GM10266 (cell line): ENCODE results near the gene VAMP8.
"Not testable (repeated sequence)": the region's sequence is repeated elsewhere in the genome, so short reads cannot be mapped to it uniquely, and the experiment has no call there.

ENCODE experiments used
- DNase-seq: peaks from one replicate; pipeline ENCODE4 v3.0.0; 2012; ENCODE audit errors: extremely low spot score
- TF ChIP-seq, protein P1 (sequence below): IDR thresholded peaks from 2 replicates; pipeline ENCODE4 v1.5.1; 2012; ENCODE audit warnings: mild to moderate bottlenecking, low read depth; ENCODE audit not compliant: control insufficient read depth, insufficient read depth; ENCODE audit errors: missing control alignments

Gene VAMP8

GRCh38 chr2:85541753-85542457 is 35.5 kb upstream of the VAMP8 start:
- TF ChIP-seq, protein P1, sequence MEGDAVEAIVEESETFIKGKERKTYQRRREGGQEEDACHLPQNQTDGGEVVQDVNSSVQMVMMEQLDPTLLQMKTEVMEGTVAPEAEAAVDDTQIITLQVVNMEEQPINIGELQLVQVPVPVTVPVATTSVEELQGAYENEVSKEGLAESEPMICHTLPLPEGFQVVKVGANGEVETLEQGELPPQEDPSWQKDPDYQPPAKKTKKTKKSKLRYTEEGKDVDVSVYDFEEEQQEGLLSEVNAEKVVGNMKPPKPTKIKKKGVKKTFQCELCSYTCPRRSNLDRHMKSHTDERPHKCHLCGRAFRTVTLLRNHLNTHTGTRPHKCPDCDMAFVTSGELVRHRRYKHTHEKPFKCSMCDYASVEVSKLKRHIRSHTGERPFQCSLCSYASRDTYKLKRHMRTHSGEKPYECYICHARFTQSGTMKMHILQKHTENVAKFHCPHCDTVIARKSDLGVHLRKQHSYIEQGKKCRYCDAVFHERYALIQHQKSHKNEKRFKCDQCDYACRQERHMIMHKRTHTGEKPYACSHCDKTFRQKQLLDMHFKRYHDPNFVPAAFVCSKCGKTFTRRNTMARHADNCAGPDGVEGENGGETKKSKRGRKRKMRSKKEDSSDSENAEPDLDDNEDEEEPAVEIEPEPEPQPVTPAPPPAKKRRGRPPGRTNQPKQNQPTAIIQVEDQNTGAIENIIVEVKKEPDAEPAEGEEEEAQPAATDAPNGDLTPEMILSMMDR = no peak

DNA sequence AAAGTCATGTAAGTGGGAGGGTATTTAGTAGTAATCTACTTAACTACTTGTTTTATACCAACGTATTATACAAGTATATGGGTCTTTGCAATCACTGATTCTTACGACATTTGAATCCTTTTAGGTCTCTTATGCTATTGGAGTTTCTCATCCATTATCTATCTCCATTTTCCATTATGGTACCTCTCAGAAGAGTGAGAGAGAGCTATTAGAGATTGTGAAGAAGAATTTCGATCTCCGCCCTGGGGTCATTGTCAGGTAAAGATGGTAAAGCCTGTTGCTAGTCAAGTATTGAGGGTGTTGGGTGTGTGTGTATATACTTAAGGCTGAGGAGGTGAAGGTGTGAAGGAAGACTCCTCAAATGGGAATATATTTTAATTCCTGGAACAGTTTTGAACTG is 34.6 kb upstream of the VAMP8 start:
- DNase-seq = no peak

More at GRCh38 chr2:85541753-85542457, 35.5 kb upstream of the VAMP8 start:
- DNase-seq = no peak

GRCh38 chr2:85544254-85544691 is 33.1 kb upstream of the VAMP8 start:
- DNase-seq = not testable (repeated sequence)

More for the DNA sequence above, 34.6 kb upstream of the VAMP8 start:
- TF ChIP-seq, protein P1 = no peak

DNA sequence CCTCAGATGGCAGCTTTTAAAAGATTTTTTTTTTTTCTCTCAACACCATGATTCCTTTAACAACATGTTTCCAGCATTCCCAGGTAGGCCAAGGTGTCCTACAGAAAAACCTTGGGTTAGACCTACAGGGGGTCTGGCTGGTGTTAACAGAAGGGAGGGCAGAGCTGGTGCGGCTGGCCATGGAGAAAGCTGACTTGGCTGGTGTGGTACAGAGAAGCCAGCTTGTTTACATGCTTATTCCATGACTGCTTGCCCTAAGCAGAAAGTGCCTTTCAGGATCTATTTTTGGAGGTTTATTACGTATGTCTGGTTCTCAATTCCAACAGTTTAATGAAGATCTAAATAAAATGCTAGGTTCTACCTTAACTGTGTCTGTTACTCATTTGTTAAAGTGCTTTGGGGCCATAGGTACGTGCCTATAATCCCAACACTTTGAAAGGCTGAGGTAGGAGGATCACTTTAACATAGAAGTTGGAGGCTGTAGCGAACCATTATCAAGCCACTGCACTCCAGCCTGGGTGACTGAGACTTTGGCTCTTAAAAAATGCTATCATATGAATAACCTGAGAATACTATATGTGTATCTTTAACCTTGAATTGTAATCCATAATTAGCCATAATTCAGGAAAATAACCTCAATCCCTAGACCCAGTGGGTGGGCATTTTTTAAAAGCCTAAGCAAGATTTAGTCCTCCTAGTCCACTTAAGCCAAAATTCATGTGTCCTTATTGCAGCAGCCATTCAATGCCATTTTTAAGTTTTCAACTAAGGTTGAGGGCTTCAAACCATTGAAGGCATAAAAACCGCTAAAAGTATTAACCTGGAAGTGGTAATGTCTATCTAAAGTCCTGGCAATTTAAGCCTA is 32.2 kb upstream of the VAMP8 start:
- DNase-seq = not testable (repeated sequence)

DNA sequence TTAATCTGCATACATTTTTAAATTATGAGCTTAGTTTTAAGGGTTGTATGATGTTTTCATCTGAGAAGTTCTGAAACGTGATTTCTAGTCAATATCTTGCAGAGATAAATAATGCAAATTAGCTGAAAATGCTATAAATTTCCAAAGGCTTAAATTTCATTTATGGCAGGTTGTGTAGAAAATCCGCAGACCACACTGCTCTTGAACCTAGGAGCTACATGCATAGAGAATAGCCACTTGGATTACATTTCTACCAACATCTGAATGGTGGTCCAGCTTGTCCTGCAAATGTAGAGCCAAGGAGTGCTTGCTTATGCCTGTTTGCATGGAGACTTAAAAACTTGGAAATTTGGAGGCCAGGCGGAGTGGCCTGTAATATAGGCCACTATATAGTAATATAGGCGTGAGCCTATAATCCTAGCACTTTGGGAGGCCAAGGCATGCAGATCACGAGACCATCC is 31.6 kb upstream of the VAMP8 start:
- TF ChIP-seq, protein P1 = no peak
- DNase-seq = no peak

DNA sequence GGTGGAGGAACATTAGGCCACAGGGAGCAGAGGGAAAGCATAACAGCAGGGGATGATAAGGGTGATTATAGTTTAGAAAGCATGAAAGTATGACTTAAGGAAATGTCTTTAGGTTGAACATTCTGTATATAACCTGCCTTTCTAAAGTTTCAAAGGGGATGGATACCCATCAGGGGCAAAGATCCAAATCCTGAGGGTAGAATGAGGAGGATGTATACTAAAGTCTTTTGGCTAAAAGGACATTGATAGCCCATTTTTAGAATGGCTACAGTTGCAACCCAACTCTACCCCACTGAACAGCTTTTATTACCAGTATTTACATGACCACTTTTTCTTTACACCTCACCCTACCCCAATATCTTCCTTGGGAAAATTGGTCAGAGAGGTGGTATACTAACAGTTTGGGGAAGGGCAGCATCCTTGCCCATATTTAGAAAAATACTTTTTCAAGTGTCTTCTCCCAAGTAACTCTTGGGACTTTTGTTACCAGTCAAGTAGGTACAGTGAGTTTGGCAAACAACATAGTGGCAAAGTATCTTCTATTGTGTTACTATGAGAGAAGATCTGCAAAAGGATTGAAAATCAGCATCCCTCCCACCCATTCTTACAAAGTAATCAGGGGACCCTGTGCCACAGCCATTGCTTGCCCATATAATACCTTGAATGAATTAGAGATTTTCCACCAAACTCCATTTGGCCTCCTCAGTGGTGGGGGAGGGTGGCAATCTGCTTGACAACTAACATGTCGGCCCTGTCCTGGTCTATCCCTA is 30.1 kb upstream of the VAMP8 start:
- no peak for DNase-seq
- TF ChIP-seq, protein P1 = no peak

DNA sequence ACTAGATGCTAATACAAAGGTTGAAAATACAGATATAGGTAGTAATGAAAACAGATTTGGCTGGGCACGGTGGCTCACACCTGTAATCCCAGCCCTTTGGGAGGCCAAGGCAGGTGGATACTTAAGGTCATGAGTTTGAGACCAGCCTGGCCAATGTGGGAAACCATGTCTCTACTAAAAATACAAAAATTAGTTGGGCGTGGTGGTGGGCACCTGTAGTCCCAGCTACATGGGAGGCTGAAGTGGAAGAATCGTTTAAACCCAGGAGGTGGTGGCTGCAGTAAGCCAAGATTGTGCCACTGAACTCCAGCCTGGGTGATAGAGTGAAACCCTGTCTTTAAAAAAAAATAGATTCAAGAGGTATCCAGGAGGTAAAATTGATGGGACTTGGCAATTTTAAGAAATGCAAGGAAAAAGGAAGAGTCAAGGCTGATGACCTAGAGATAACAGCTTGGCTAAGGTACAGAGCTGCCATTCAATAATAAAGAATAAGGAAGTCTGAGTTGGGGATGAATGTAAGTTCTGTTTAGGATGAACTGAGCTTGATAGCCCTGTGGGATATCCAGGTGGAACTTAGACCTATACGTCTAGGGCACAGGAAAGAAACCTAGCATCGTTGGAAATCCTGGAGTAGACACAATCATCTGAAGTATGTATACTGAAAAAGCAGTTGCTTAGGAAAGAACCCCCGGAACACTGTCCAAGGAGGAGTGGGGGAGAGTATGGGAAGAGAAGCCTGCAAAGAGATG is 29.4 kb upstream of the VAMP8 start:
- TF ChIP-seq, protein P1 = no peak

DNA sequence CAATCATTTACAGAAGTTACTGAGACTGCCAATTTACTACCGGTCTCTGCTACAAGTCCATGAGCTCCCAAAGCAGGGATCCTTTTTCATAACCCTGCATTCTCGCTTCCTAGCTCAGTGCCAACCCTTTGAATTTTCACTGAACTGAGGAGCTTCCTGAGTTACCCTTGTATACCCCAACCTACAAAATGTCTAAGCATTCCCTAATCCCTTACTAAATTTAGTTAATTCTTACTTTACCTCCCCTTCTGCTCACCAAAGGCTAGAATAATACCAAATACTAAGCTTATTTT is 28.8 kb upstream of the VAMP8 start:
- no peak for DNase-seq
- TF ChIP-seq, protein P1 = no peak

More for the DNA sequence above, 29.4 kb upstream of the VAMP8 start:
- no peak for DNase-seq
